Calu3 (cell line): ENCODE results near the gene TSTD2. TPM values are rescaled to one million over a fixed set of nuclear protein-coding genes. Genes with fewer than 3 reads are reported as not detected.

Experiments
- BruUV-seq: library from RNA; stranded (reverse); fragments of 400-500 nt; replicated peaks from 2 replicates; lab custom pipeline; 2021; lab: Mats Ljungman, UMichigan
- CTCF ChIA-PET: fragments of 300-600 bp; sonication (Branson Sonifier 250); formaldehyde crosslinking; loops from one replicate; lab custom pipeline; 2022; ENCODE audit warnings: antibody characterized with exemption; lab: Charles Lee
- DNase-seq: peaks from one replicate; pipeline ENCODE4 v3.0.0; 2022
- H3K27ac Mint-ChIP-seq: one replicate; pipeline ENCODE4 v1.8.0; 2022; ENCODE audit warnings: mixed read lengths; ENCODE audit not compliant: unreplicated experiment
- H3K27me3 Mint-ChIP-seq: one replicate; pipeline ENCODE4 v1.8.0; 2022; ENCODE audit warnings: mixed read lengths; ENCODE audit not compliant: unreplicated experiment
- H3K36me3 Mint-ChIP-seq: one replicate; pipeline ENCODE4 v1.8.0; 2022; ENCODE audit warnings: mild to moderate bottlenecking, moderate library complexity, mixed read lengths; ENCODE audit not compliant: insufficient read depth, unreplicated experiment
- H3K4me1 Mint-ChIP-seq: one replicate; pipeline ENCODE4 v1.8.0; 2022; ENCODE audit warnings: mild to moderate bottlenecking, low read depth, mixed read lengths; ENCODE audit not compliant: unreplicated experiment
- H3K4me3 Mint-ChIP-seq: one replicate; pipeline ENCODE4 v1.8.0; 2022; ENCODE audit warnings: mild to moderate bottlenecking, low read depth, moderate library complexity, mixed read lengths; ENCODE audit not compliant: unreplicated experiment
- H3K9me3 Mint-ChIP-seq: one replicate; pipeline ENCODE4 v1.8.0; 2022; ENCODE audit warnings: low read depth, mixed read lengths; ENCODE audit not compliant: unreplicated experiment
- intact Hi-C: fragments of 100-400 bp; cut with micrococcal nuclease; formaldehyde crosslinking; loops from one replicate; pipeline ENCODE4 v1.10.0; 2022; ENCODE audit not compliant: unreplicated experiment
- total RNA-seq: library from RNA; stranded (reverse); gene quantifications from 2 replicates; pipeline ENCODE4 v1.2.3, GENCODE V29; 2022
- TF ChIP-seq, protein P1 (sequence below): fragments of 200-600 bp; IDR thresholded peaks from one replicate; pipeline ENCODE4 v1.8.0; 2022; ENCODE audit warnings: antibody characterized with exemption; ENCODE audit not compliant: unreplicated experiment

TSTD2 gene
- total RNA-seq, 1 experiment from 2014 or later, result 12.6 TPM

DNA sequence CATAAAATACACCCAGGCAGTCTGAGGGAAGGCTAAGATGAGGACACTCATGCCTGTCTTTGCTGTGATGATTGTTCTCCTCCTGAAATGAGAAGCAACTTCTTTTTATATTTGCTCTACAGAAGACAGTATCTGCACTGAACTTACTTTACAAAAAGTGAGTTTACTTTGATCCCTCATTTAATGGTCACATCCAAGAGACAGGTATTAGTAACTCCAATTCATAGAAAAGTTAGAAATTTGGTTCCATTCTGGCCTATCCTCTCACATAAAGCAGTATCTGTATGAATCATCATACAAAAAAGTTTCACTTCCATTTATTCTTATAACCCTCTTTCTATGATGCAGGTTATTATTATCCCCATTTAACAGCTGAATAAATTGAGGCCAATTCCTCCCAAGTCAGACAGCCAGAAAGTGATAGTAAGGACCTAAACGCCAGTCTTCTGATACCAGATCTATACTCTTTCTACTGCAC lies 15.2 kb downstream of the TSTD2 start:
- intact Hi-C loops, result loop anchor here (5.0 kb wide), 1 partner anchor 151 kb away; no protein-coding TSS in a partner anchor
- no peaks in the 10 kb centered on the region for H3K36me3 Mint-ChIP-seq
- BruUV-seq, result no TSS peak

GRCh38 chr9:97615439-97616072 lies 17.6 kb downstream of the TSTD2 start:
- peak; percentile 42 for DNase-seq
- BruUV-seq, result no TSS peak
- no peaks in the 10 kb centered on the region for H3K4me1 Mint-ChIP-seq
- TF ChIP-seq, protein P1, sequence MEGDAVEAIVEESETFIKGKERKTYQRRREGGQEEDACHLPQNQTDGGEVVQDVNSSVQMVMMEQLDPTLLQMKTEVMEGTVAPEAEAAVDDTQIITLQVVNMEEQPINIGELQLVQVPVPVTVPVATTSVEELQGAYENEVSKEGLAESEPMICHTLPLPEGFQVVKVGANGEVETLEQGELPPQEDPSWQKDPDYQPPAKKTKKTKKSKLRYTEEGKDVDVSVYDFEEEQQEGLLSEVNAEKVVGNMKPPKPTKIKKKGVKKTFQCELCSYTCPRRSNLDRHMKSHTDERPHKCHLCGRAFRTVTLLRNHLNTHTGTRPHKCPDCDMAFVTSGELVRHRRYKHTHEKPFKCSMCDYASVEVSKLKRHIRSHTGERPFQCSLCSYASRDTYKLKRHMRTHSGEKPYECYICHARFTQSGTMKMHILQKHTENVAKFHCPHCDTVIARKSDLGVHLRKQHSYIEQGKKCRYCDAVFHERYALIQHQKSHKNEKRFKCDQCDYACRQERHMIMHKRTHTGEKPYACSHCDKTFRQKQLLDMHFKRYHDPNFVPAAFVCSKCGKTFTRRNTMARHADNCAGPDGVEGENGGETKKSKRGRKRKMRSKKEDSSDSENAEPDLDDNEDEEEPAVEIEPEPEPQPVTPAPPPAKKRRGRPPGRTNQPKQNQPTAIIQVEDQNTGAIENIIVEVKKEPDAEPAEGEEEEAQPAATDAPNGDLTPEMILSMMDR, result peak; percentile 32
- CTCF ChIA-PET, result interaction anchor here (0.7 to 1.5 kb wide), 12 partner anchors 17 to 760 kb away, joined by 3 to 10 read pairs (median 4); partner anchors contain the start of genes NCBP1, TMOD1 and TSTD2
- intact Hi-C loops, result loop anchor here (1.0 to 5.0 kb wide), 2 partner anchors 148 to 228 kb away; no protein-coding TSS in a partner anchor
- no peak overlapping the region for H3K4me3 Mint-ChIP-seq
- H3K27me3 Mint-ChIP-seq, result no peaks in the 10 kb centered on the region
- H3K9me3 Mint-ChIP-seq, result no peaks in the 10 kb centered on the region
- H3K27ac Mint-ChIP-seq, result no peak overlapping the region
- H3K36me3 Mint-ChIP-seq, result no peaks in the 10 kb centered on the region

More for the DNA sequence above, 15.2 kb downstream of the TSTD2 start:
- H3K27me3 Mint-ChIP-seq, result no peaks in the 10 kb centered on the region
- TF ChIP-seq, protein P1, result no peak
- H3K9me3 Mint-ChIP-seq, result peaks cover 3% of the 10 kb centered on the region
- no peak for DNase-seq
- H3K4me3 Mint-ChIP-seq, result no peak overlapping the region
- H3K4me1 Mint-ChIP-seq, result peaks cover 7% of the 10 kb centered on the region
- H3K27ac Mint-ChIP-seq, result no peak overlapping the region
- CTCF ChIA-PET, result no interaction called here

GRCh38 chr9:97604901-97605645 lies 28.1 kb downstream of the TSTD2 start:
- Mint-ChIP-seq H3K27me3 (no peaks in the 10 kb centered on the region), H3K27ac (no peak overlapping the region), H3K9me3 (no peaks in the 10 kb centered on the region), H3K4me3 (no peak overlapping the region), H3K4me1 (no peaks in the 10 kb centered on the region), H3K36me3 (peaks cover 3% of the 10 kb centered on the region)
- CTCF ChIA-PET, result no interaction called here
- TF ChIP-seq, protein P1, result no peak
- no peak for DNase-seq
- no TSS peak for BruUV-seq
- intact Hi-C loops, result no loop called here

GRCh38 chr9:97602430-97602829 lies 30.7 kb downstream of the TSTD2 start:
- no peaks in the 10 kb centered on the region for H3K9me3 Mint-ChIP-seq
- no peaks in the 10 kb centered on the region for H3K27me3 Mint-ChIP-seq
- BruUV-seq, result no TSS peak
- no peak overlapping the region for H3K27ac Mint-ChIP-seq
- peaks cover 4% of the 10 kb centered on the region for H3K36me3 Mint-ChIP-seq
- no peak for DNase-seq
- TF ChIP-seq, protein P1, result no peak
- intact Hi-C loops, result no loop called here
- no peak overlapping the region for H3K4me3 Mint-ChIP-seq
- CTCF ChIA-PET, result no interaction called here
- no peaks in the 10 kb centered on the region for H3K4me1 Mint-ChIP-seq
